Measurements from ENCODE around the gene CRYBG2. TPM values are rescaled to one million over a fixed set of nuclear protein-coding genes. Genes with fewer than 3 reads are reported as not detected.

CRYBG2 gene
- total RNA-seq, 1 donor from 2014 or later = 19.5 TPM

- H3K36me3 ChIP-seq (ENCODE audit: control insufficient read depth, insufficient read depth, low read length) = peaks cover 43% of the 10 kb centered on the region
- H3K27me3 ChIP-seq (ENCODE audit: control insufficient read depth, insufficient read depth, low read length) = no peaks in the 10 kb centered on the region
- FAIRE-seq (no peak), DNase-seq (ENCODE audit: low read depth) (peak; percentile 81)
- H3K4me3 ChIP-seq (ENCODE audit: low read depth, low read length) = no peak overlapping the region
- peak; percentile 19 for TF ChIP-seq CTCF (IDR thresholded peaks at IDR 0.05; ENCODE audit: insufficient read depth, low read length, severe bottlenecking)
These were observed 26.0 kb downstream of the CRYBG2 start for GRCh38 chr1:26327956-26328362.

- peaks cover 49% of the 10 kb centered on the region for H3K36me3 ChIP-seq (ENCODE audit: control insufficient read depth, insufficient read depth, low read length)
- no peak overlapping the region for H3K4me3 ChIP-seq (ENCODE audit: low read depth, low read length)
- no peaks in the 10 kb centered on the region for H3K27me3 ChIP-seq (ENCODE audit: control insufficient read depth, insufficient read depth, low read length)
- DNase-seq (ENCODE audit: low read depth) = no peak
- FAIRE-seq = no peak
- no peak for TF ChIP-seq CTCF (IDR thresholded peaks at IDR 0.05; ENCODE audit: insufficient read depth, low read length, severe bottlenecking)
These were observed 29.4 kb downstream of the CRYBG2 start for GRCh38 chr1:26324550-26324949.

GRCh38 chr1:26323382-26323781, 30.5 kb downstream of the CRYBG2 start:
- peaks cover 48% of the 10 kb centered on the region for H3K36me3 ChIP-seq (ENCODE audit: control insufficient read depth, insufficient read depth, low read length)
- no peak overlapping the region for H3K4me3 ChIP-seq (ENCODE audit: low read depth, low read length)
- TF ChIP-seq CTCF (IDR thresholded peaks at IDR 0.05; ENCODE audit: insufficient read depth, low read length, severe bottlenecking) = no peak
- H3K27me3 ChIP-seq (ENCODE audit: control insufficient read depth, insufficient read depth, low read length) = no peaks in the 10 kb centered on the region
- no peak for FAIRE-seq
- no peak for DNase-seq (ENCODE audit: low read depth)

GRCh38 chr1:26322042-26322331, 31.9 kb downstream of the CRYBG2 start:
- DNase-seq (ENCODE audit: low read depth) = no peak
- peaks cover 44% of the 10 kb centered on the region for H3K36me3 ChIP-seq (ENCODE audit: control insufficient read depth, insufficient read depth, low read length)
- no peak for TF ChIP-seq CTCF (IDR thresholded peaks at IDR 0.05; ENCODE audit: insufficient read depth, low read length, severe bottlenecking)
- no peaks in the 10 kb centered on the region for H3K27me3 ChIP-seq (ENCODE audit: control insufficient read depth, insufficient read depth, low read length)
- H3K4me3 ChIP-seq (ENCODE audit: low read depth, low read length) = no peak overlapping the region
- no peak for FAIRE-seq

- no peak overlapping the region for H3K4me3 ChIP-seq (ENCODE audit: low read depth, low read length)
- DNase-seq (ENCODE audit: low read depth) (peak; percentile 62), FAIRE-seq (peak; percentile 72)
- peak; percentile 89 for TF ChIP-seq CTCF (IDR thresholded peaks at IDR 0.05; ENCODE audit: insufficient read depth, low read length, severe bottlenecking)
- H3K36me3 ChIP-seq (ENCODE audit: control insufficient read depth, insufficient read depth, low read length) = peaks cover 41% of the 10 kb centered on the region
- no peaks in the 10 kb centered on the region for H3K27me3 ChIP-seq (ENCODE audit: control insufficient read depth, insufficient read depth, low read length)
These were observed 32.5 kb downstream of the CRYBG2 start for GRCh38 chr1:26321315-26322041.

GRCh38 chr1:26320896-26321295, 33.0 kb downstream of the CRYBG2 start:
- H3K27me3 ChIP-seq (ENCODE audit: control insufficient read depth, insufficient read depth, low read length) = no peaks in the 10 kb centered on the region
- H3K36me3 ChIP-seq (ENCODE audit: control insufficient read depth, insufficient read depth, low read length) = peaks cover 40% of the 10 kb centered on the region

More at GRCh38 chr1:26320896-26321295, 33.0 kb downstream of the CRYBG2 start:
- TF ChIP-seq CTCF (IDR thresholded peaks at IDR 0.05; ENCODE audit: insufficient read depth, low read length, severe bottlenecking) = no peak
- no peak for FAIRE-seq
- DNase-seq (ENCODE audit: low read depth) = no peak
- H3K4me3 ChIP-seq (ENCODE audit: low read depth, low read length) = no peak overlapping the region
